ENCODE measurements around the gene LRMDA.

GRCh38 chr10:76327441-76327840 is 896.0 kb downstream of the LRMDA start:
- TF ChIP-seq EZH2 (IDR thresholded peaks at IDR 0.05; ENCODE audit: borderline replicate concordance, low read depth, low read length, poor library complexity, severe bottlenecking), result no peak
- TF ChIP-seq CTCF (conservative IDR thresholded peaks at IDR 0.05; ENCODE audit: low read depth, low read length), result no peak
